ENCODE results near the gene SPATA13.

Gene SPATA13

DNA sequence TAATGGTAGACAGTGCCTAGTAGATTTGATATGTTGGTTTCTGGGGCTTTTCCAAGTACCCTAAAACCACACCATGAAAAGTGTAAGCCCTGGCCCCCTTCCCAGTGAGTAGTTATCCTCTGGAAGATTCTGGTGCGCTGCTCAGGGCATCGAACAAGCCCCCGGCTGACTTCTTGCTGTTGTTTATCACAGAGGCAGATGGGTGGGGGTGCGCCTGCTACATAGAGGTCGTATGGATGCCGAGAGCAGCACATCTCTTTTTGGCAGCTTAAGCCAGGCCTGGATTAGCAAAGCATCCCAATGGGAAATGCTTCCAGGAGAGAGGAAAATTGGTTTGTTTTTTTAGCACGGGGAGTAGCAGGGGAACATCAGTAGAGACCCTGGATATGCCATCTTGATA is 26.3 kb upstream of the SPATA13 start:
- H3K36me3 ChIP-seq, result no peaks in the 10 kb centered on the region
- H3K27me3 ChIP-seq, result no peaks in the 10 kb centered on the region
- intact Hi-C loops (cut with DNase I; ENCODE audit: low total_unique reads), result no loop called here
- TF ChIP-seq, protein P1, sequence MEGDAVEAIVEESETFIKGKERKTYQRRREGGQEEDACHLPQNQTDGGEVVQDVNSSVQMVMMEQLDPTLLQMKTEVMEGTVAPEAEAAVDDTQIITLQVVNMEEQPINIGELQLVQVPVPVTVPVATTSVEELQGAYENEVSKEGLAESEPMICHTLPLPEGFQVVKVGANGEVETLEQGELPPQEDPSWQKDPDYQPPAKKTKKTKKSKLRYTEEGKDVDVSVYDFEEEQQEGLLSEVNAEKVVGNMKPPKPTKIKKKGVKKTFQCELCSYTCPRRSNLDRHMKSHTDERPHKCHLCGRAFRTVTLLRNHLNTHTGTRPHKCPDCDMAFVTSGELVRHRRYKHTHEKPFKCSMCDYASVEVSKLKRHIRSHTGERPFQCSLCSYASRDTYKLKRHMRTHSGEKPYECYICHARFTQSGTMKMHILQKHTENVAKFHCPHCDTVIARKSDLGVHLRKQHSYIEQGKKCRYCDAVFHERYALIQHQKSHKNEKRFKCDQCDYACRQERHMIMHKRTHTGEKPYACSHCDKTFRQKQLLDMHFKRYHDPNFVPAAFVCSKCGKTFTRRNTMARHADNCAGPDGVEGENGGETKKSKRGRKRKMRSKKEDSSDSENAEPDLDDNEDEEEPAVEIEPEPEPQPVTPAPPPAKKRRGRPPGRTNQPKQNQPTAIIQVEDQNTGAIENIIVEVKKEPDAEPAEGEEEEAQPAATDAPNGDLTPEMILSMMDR (IDR thresholded peaks at IDR 0.05), result no peak
- DNase-seq, result no peak
- peaks cover 0 to 15% (median 0%) of the 10 kb centered on the region in 3 donors for H3K9me3 ChIP-seq
- no peak overlapping the region for H3K4me3 ChIP-seq
- no peaks in the 10 kb centered on the region for H3K4me1 ChIP-seq
- no peak overlapping the region for H3K27ac ChIP-seq

DNA sequence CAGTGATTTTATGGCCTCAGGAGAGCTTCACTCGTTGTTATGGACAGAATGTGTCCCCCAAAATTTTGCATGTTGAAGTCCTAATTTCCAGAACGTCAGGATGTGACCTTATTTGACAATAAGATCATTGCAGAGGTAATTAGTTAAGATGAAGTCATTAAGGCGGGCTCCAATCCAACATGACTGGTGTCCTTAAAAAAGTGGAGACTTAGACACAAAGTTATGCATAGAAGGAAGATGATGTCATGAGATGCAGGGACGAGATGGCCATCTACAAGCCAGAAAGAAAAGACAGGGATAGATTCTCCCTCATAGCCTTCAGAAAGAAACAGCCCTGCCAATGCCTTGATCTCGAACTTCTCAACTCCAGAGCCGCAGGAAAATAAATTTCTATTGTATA is 25.8 kb upstream of the SPATA13 start:
- H3K36me3 ChIP-seq, result no peaks in the 10 kb centered on the region
- no peaks in the 10 kb centered on the region for H3K4me1 ChIP-seq
- H3K4me3 ChIP-seq, result no peak overlapping the region
- intact Hi-C loops (cut with DNase I; ENCODE audit: low total_unique reads), result no loop called here
- TF ChIP-seq, protein P1 (IDR thresholded peaks at IDR 0.05), result no peak
- H3K27me3 ChIP-seq, result no peaks in the 10 kb centered on the region
- no peak overlapping the region for H3K27ac ChIP-seq
- no peak for DNase-seq
- H3K9me3 ChIP-seq, result peaks cover 0 to 15% (median 0%) of the 10 kb centered on the region in 3 donors

DNA sequence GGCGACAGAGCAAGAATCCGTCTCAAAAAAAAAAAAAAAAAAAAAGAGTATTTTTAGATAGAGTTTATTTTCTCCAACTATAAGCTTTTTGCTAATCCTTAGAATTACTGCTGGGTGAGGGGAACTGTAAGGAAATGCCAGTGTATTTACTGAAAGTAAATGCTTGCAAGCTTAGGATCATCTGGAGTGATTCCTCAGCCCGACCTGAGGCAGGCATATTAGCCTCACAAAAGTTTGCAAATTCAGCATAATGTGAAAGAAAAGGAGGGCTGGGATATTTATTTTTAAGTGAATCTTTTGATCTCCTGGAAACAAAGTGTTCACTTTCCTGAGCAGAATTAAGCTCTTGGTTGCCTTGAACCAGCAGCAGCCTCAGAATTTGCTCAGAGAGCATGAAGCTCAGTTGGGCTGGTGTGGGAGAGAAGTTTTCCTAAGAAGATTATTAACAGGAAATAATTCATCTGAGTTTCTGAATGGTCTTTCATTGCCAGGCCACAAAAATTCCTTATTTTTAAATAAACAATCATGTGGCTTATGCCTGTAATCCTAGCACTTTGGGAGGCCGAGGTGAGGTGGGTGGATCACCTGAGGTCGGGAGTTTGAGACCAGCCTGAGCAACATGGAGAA is 24.7 kb upstream of the SPATA13 start:
- intact Hi-C loops (cut with DNase I; ENCODE audit: low total_unique reads), result no loop called here
- TF ChIP-seq, protein P1 (IDR thresholded peaks at IDR 0.05), result no peak
- Histone ChIP-seq H3K27me3 (no peaks in the 10 kb centered on the region), H3K36me3 (no peaks in the 10 kb centered on the region), H3K27ac (no peak overlapping the region), H3K4me3 (no peak overlapping the region), H3K9me3 (peaks cover 0 to 15% (median 0%) of the 10 kb centered on the region in 3 donors), H3K4me1 (no peaks in the 10 kb centered on the region)
- DNase-seq, result no peak

DNA sequence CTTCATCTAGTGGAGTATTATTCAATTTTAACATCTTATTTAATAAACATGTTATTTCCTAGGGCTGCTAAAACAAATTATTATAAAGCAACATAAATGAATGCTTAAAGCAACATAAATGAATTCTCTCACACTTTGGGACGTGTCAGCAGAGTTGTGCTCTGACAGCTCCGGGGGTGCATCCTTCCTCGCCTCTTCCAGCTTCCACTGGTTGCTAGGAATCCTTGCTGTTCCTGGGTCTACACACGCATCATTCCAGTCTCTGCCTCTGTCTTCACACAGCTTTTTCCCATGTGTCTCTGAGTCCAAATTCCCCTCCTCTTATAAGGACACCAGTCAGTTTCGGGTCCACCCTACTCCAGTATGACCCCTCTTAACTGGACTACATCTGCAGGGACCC is 21.6 kb upstream of the SPATA13 start:
- TF ChIP-seq, protein P1 (IDR thresholded peaks at IDR 0.05), result no peak
- DNase-seq, result no peak
- H3K36me3 ChIP-seq, result no peaks in the 10 kb centered on the region
- H3K27ac ChIP-seq, result no peak overlapping the region
- H3K4me3 ChIP-seq, result no peak overlapping the region
- H3K27me3 ChIP-seq, result no peaks in the 10 kb centered on the region
- H3K4me1 ChIP-seq, result no peaks in the 10 kb centered on the region
- intact Hi-C loops (cut with DNase I; ENCODE audit: low total_unique reads), result no loop called here
- H3K9me3 ChIP-seq, result no peaks in the 10 kb centered on the region

DNA sequence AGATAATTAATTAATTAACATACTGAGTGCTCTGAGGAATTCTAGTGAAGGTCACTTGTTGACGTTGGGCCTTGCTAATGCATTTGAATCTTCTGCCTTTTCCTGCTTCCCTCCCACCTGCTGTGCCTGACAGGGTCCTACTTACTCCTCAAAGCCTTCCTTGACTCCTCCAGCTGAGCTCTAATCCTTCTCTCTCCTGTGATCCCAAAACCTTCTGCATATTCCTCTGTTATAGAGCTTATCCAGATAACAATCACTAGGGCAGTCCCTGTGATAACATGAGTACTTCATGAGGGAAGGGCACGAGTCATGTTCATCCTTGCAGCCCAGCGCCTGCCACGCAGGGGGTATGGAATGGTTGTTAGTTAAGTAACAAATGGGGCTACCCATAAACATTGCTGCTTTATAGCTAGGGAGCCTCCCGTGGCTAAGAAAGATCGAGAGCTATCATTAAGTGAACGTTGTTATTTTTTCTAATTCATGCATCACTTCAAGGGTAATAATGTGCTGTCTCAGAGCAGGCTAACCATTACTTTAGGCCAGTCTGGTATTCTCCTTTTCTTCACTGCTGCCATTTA is 19.1 kb upstream of the SPATA13 start:
- Histone ChIP-seq H3K27ac (no peak overlapping the region), H3K27me3 (no peaks in the 10 kb centered on the region), H3K9me3 (no peaks in the 10 kb centered on the region), H3K4me1 (no peaks in the 10 kb centered on the region), H3K36me3 (no peaks in the 10 kb centered on the region), H3K4me3 (no peak overlapping the region)
- DNase-seq, result no peak
- TF ChIP-seq, protein P1 (IDR thresholded peaks at IDR 0.05), result no peak
- intact Hi-C loops (cut with DNase I; ENCODE audit: low total_unique reads), result no loop called here
